GM21390 (cell line): ENCODE results near the gene UNC50.
"Not testable (repeated sequence)": the region's sequence is repeated elsewhere in the genome, so short reads cannot be mapped to it uniquely, and the experiment has no call there.

Source experiments
- ATAC-seq: cut with Tn5 transposase; IDR thresholded peaks from one replicate; pipeline ENCODE4 v1.9.1; 2021; ENCODE audit not compliant: unreplicated experiment

UNC50 gene

DNA sequence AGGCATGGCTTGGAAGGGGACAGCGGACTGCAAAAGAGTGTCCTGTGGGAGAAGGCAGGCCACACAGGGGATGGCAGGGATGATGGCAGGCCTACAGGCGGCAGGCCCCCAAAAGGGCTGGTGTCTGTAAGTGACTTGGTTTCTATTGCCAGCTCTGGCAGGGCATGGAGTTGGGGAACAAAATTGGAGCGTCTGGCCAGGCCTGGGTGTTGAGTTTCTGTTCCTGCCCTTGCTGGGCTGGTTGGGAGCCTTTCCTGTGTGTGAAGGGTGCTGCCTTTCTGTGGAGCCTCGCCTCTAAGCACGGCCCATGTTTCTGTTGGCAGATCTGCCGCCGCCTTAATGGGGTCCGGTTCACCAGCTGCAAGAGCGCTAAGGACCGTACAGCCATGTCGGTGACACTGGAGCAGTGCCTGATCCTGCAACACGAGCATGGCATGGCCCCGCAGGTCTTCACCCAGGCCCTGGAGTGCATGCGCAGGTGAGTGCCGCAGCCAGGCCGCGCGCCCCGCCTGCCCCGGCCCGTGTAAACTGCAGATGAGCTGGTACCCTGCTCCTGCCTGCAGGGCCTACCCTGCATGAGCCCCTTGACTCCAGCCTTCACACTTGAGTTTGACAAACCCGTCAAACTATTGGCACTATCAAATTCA is 31.6 kb upstream of the UNC50 start:
- no peak for ATAC-seq

- no peak for ATAC-seq
Observed at GRCh38 chr2:98577313-98577712, 31.1 kb upstream of the UNC50 start.

GRCh38 chr2:98578231-98578630 is 30.2 kb upstream of the UNC50 start:
- no peak for ATAC-seq

GRCh38 chr2:98579926-98580325 is 28.5 kb upstream of the UNC50 start:
- no peak for ATAC-seq

- no peak for ATAC-seq
Observed at GRCh38 chr2:98580656-98581284, 27.6 kb upstream of the UNC50 start.

DNA sequence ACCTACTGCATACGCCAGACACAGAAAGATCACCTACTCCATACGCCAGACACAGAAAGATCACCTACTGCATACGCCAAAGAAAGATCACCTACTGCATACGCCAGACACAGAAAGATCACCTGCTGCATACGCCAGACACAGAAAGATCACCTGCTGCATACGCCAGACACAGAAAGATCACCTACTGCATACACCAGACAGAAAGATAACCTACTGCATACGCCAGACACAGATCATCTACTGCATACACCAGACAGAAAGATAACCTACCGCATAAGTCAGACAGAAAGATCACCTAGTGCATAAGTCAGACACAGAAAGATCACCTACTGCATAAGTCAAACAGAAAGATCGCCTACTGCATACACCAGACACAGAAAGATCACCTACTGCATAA is 25.9 kb upstream of the UNC50 start:
- ATAC-seq = no peak

DNA sequence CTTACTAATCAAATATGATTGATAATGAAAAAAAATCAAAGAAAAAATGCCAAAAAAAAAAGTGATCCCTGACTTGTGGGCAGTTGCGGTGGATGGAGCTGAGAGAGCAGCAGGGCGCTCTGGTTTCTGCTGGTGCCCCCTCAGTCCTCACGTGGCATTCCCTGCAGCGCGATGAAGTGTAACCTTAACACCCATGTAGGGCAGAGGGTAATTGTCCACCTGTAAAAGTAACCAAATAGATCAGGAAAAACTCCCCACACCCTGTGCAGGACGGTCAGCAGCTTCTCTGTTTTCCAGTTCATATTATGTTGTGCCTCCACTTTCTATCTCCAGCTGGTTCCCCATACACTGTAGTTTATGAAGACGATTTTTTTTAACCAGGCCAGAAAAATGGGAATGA is 25.1 kb upstream of the UNC50 start:
- no peak for ATAC-seq

DNA sequence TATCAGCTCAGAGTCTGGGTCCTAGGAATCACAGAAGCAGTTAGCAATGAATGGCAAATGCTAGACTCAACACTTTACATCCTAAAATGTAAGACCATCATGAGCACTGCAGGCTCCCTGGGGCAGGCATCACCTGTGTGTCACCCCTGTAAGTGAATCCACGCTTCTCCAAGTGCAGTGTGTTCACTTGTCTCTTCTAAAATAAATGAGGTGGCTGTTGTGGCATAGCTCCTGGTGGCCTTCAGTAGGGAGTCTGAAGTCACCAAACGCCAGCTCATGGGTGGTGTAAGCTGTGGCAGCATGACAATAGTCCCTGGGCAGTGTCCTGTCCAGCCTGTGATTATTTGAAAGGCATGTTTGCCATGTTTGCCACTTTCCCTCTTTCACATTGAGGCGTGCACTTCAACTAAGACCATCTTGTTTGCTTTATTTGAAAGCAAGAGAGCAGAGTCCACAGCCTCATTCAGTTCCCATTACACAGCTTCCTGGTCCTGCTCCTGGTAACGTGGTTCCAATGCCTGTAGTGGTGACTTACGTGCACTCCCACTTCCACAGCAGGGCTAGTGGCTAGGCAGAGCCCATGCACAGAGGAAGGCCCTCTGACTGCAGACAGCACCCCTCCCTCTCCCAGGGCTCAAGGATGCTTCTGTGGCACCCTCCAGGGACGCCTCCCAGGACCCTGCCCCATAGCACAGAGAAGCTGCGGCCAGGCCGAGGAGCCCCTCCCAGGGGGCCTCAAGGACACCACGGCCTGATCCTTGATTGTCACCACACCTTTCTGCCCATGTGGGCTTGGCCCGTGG is 24.4 kb upstream of the UNC50 start:
- ATAC-seq = no peak

DNA sequence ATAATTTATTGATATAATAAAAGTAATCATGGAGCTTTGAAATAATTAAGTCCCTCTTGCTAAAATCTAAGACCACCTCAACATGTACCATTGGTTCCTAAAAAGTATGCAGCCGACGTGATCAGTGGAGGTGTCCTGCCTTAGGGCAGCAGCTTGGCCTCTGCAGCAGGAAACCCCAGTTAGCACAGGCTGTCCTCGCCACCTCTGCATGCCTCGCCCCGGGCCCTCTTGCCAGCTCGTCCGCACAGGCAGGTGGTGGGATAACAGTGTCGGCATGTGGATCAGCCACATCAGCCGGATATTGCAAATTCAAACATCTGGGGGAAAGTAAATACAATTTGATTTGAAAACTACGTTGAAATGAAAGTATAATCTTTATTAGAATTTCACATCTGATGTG is 23.0 kb upstream of the UNC50 start:
- no peak for ATAC-seq

- no peak for ATAC-seq
Observed at GRCh38 chr2:98586551-98587140, 21.7 kb upstream of the UNC50 start.

GRCh38 chr2:98588880-98589431 is 19.4 kb upstream of the UNC50 start:
- ATAC-seq = no peak

- ATAC-seq = no peak
Observed at GRCh38 chr2:98589489-98589888, 18.9 kb upstream of the UNC50 start.

- no peak for ATAC-seq
Observed at GRCh38 chr2:98592565-98592964, 15.8 kb upstream of the UNC50 start.

GRCh38 chr2:98594665-98595064 is 13.7 kb upstream of the UNC50 start:
- not testable (repeated sequence) for ATAC-seq

- ATAC-seq = no peak
Observed at GRCh38 chr2:98598781-98599428, 9.5 kb upstream of the UNC50 start.

DNA sequence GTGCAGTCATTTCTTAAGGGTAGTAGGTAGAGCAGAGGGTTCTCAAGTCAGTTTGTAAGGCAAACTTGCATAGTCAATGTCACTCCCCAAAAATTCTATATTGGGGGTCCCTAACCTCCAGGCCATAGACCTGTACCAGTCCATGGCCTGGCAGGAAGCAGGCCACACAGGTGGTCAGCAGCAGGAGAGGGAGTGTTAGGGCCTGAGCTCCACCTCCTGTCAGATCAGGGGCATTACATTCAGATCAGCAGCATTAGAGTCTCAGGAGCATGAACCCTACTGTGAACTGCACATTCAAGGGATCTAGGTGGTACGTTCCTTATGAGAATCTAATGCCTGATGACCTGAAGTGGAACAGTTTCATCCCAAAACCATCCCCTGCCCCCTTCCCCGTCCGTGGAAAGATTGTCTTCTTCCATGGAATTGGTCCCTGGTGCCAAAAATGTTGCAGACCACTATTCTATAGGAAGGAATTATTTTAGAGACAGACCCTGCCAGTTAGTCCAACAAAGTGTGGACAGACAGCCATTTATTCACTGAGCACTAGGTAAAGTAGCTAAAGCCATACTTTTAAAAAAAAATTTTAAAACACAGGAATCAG is 6.8 kb upstream of the UNC50 start:
- ATAC-seq = peak; percentile 66

GRCh38 chr2:98604547-98604946 is 3.8 kb upstream of the UNC50 start:
- ATAC-seq = no peak

DNA sequence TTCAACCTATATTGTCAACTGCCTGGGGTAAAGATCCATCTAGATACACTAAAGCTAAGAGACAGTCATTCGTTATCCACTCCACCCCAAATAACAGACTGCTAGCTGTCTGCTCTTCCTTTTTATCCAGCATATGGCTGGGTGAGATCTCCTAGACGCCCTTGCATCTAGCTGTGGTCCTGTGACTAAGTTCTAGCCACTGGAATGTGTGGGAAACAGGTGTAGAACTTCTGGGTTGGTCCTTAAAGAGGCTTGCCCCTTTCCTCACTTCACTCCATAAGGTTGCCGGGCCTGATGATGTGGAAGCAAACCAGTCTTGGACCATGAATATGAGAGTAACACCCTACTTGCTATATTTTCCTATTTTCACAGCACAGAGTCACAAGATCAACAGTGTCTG is 3.3 kb upstream of the UNC50 start:
- no peak for ATAC-seq

DNA sequence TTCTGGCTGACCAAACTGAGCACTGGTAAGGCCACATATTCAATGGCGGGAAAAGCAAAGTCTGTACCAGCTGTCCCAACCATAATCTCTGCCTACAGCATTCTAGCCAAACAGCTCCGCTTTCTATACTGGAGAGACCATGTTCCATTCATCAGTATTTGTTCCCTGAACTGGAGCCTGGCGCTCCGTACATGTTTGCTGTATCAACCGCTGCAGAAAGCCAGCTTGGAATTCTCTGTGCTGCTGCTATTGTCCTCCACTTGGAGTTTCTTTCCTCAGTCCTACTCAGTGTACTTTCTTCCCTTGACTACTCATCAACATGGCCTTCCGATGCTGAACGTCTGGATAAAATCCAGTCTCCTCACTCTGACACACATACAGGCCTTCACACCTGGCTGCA is 2.0 kb upstream of the UNC50 start:
- ATAC-seq = no peak

DNA sequence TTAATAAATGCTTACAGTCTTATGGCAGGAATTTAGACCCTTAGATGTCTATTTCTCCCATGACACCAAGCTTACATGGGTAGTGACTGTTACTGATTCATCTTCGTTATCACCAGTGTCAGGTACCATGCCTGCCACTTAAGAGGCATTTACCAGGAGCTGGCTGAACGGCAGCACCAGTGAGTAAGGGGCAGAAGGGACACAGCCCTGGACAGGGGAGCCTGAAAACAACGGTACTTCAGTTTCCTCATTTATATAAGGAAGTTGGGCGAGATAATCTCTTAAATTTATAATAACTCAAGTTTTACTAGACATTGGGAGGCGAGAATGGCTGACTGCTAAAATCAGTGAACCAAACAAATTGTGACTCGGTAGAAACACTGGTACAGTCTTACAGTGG is 1.3 kb upstream of the UNC50 start:
- no peak for ATAC-seq

- no peak for ATAC-seq
Observed at GRCh38 chr2:98607741-98608115, 661 bp upstream of the UNC50 start.
